RKO (cell line): ENCODE results near the gene RASGRF2.

Experiments
- DNase-seq: peaks from one replicate; pipeline ENCODE4 v3.0.0-alpha.2; 2016; ENCODE audit warnings: low spot score

RASGRF2 gene

DNA sequence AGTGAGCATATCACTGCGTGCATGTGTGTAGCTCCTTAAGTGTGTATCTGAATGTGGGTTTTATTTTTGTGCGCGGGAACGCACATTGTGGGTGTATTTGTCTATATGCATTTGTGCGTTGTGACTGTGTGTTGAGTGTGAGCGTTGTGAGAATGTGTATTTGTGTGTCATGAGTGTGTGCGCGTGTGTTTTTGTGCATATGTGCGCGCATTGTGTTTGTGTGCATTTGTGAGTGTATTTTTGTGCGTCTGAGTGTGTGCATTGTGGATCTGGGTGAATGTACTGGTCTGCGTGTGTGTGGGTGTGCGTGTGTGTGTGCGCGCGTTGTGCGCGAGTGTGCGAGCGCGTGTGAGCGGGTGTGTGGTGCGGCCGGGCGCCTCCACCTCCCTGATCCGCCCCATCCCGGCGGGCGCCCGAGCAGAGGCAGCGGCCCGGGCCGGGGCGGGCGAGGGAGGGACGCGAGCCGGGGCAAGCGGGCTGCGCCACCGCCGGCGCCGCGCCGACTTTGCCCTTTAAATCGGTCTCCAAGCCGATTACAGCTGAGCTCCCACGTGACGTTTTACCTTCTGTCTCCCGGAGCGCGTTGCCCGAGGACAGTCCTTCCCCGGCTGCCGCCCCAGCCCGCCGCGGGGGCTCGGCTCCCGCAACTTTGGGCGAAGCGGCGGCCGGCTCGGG lies at the start of gene RASGRF2:
TSS of gene RASGRF2 (plus strand) at position 596 of the 675 bp plus-strand sequence. CDS start 376 bp downstream, outside the sequence.
- DNase-seq, result no peak

DNA sequence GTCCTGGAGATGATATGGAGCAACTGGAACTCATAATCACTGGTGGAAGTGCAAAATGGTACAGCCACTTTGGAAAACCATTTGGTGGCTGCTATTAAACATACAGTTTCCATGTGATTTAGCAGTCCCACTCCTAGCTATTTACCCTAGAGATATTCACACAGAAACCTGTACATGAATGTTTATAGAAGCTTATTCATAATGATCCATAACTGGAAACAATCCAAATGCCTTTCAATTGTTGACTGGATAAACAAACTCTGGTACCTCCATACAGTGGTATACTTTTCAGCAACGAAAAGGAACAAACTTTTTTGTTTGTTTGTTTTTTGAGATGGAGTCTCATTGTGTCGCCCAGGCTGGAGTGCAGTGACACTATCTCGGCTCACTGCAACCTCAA lies 47.7 kb upstream of the RASGRF2 start:
- DNase-seq, result no peak

- no peak for DNase-seq
These were observed 44.4 kb upstream of the RASGRF2 start for GRCh38 chr5:80915716-80916115.

DNA sequence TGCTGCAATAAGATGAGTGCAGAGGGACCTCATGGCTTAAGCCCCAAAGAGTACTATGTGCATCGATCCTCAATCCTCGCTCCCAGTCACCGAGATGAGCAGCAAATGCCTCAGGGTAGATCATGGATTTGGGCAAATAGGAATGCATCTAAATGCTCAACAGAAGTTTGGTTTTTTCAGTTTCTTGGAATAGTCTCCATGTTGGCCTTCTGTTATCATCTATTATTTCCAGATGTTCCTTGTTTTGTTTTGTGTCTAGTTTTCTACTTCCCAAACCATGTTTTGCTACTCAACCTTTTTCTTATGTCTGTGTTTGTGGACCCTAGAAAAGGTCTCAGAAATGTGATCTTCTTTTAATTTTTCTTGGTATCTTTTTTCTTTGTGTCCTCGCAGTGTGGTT lies 43.5 kb upstream of the RASGRF2 start:
- DNase-seq, result no peak

GRCh38 chr5:80917631-80918030 lies 42.5 kb upstream of the RASGRF2 start:
- no peak for DNase-seq

- DNase-seq, result no peak
These were observed 40.4 kb upstream of the RASGRF2 start for GRCh38 chr5:80919678-80920196.

GRCh38 chr5:80920333-80920732 lies 39.8 kb upstream of the RASGRF2 start:
- no peak for DNase-seq

- peak; percentile 14 for DNase-seq
These were observed 39.1 kb upstream of the RASGRF2 start for GRCh38 chr5:80921026-80921425.

DNA sequence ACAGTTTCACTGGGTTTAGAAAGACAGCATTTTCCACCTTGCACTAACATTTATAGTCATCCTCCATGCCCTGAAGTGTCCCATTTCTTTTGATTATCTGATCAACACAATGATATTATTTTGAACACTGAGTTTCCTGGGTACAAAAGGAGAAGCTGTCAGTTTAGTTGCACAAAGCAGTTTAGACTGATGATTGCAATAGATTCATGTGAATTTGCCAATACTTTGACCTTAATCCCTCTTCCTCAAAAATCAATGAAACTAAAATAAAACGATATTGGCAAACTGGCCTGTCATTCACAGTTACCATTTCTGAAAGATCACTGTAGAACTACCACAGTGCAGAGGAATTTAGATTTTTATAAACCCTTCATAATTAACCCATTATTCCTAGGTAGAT lies 34.2 kb upstream of the RASGRF2 start:
- no peak for DNase-seq

GRCh38 chr5:80926536-80926935 lies 33.6 kb upstream of the RASGRF2 start:
- DNase-seq, result no peak

DNA sequence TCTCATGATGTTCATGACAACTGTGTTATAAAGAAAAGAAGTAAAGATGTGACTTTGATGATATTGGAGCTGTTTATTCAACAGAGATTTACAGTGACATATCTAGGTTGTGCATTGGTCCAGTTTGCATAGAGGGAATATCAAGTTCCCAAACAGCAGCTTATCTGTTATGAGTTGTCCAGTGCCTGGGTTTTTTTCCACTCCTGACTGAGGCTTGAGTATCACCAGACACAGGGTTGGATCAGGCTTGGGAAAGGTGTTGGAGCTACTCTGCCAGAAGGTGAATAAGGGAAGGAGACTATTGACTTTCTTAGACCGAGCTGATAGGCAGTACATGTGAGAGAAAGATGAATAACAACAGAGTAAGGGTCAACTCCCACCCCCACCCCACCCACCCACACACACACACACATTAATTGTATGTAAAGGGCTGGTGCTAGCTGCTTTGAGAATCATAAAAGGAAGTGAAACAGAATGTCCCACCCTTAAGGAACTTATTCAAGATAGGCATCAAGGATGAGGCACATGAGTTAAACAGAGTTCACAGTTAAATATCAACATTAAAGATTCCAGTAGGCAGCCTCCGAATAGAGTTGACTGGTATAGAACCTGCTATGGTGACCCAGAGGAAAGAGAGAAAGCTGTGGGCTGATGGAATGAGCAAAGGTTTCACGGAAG lies 33.0 kb upstream of the RASGRF2 start:
- DNase-seq, result no peak

DNA sequence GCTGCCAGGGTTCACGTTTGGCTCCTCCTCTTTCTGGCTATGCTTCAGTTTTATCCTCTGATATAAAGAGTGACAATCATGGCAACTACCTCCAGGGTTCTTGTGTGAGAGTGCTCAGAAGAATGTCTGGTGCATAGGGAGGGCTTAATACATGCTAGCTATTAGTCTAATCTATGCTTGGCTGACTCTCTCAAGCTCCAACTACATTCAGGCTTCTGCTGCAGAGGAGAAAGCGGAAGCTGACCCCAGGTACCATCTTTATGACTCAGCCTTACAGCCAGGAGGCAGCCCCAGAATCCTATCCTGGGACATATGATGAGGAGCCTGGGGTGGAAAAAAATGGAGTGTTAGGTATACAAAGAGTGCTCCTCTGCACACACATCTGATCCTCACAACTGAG lies 32.1 kb upstream of the RASGRF2 start:
- no peak for DNase-seq

GRCh38 chr5:80930940-80931339 lies 29.2 kb upstream of the RASGRF2 start:
- no peak for DNase-seq

DNA sequence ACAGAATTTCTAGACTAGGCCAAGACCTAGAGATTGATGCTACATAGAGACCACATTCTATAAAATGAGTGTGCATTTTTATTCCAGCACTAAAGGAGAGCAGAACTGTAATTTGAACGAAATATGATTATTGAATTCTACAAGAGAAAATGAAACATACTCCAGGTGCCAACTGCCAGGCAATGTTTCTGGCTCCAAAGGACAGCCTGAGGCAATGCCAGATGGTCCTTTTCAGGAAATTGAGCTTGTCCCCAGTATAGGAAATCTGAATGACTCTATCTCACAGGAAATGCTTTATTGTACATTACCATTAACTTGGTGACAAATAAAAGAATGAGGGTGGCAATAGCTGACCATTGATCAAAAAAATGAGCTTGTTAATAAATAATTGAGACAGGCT lies 28.8 kb upstream of the RASGRF2 start:
- DNase-seq, result no peak

DNA sequence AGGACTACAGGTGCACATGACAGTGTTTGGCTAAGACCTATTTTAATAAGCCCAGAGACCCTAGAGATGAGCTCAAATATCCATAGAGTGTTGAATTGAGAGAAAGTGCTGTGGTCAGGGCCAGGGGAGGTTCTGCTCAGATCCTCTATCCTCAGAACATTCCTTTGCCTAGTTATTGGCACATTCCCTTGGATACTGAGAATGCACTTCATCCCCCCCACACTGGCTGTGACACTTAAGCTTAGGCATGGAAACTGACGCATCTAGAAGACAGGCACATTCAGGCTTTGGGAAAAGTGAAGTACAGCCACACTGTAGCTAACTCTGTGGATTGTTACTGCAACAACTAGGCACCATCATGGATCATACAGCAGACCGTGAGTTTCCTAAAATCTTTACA lies 27.1 kb upstream of the RASGRF2 start:
- no peak for DNase-seq

- no peak for DNase-seq
These were observed 25.4 kb upstream of the RASGRF2 start for GRCh38 chr5:80934751-80935150.

- DNase-seq, result no peak
These were observed 24.3 kb upstream of the RASGRF2 start for GRCh38 chr5:80935811-80936385.

DNA sequence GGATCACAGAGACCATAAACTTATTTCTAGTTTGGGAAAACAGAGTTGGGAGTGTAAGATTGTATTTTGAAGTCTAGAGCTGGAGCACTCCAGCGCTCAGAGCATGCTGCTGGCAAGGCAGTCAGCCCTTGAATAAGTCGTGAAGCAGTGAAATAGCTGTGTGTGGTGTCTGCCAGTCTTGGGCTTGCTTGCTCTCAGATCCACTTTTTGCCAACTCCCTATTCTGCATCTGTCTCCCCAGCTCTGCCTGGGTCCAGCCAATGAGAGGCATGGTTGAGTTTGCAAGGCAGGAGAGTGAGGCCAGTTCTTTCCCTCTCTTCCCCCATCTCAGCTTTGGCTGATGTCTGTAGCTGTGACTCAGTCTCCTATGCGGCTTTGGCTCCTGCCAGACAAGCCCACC lies 23.3 kb upstream of the RASGRF2 start:
- DNase-seq, result no peak

DNA sequence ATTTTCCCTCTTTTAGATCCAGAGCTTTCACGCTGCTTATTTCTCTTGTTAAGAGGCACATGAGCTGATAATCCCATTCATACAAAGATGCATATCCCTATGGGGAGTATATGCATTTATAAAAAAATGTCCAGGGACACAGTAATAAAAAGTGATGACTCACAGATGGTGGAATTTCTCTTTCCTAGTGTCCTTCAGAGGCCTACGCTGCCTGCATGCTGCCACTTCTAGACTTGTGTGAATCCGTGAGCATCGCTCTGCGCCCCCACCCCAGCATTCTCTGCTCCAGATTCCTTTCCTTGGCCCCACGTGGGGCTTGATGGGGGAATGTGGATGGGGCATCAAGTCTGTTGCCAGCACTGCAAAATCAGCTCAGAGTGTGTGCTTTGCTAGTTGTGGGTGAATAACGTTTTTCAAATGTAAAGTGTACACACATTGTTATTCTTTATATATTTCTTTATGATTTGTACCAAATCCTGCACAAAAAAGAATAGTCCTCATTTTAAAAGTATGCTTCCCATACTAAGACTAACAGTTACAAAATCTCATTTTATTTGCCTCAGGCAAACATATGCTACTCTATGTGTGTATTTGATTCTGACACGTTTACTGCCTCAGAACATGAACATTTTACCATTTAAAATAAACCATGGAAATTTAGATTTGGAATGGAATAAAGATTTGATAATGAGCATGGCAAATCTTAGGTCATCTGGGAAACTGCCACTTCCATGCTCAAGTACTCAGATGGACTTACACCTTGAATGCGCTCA lies 22.4 kb upstream of the RASGRF2 start:
- peak; percentile 4 for DNase-seq

DNA sequence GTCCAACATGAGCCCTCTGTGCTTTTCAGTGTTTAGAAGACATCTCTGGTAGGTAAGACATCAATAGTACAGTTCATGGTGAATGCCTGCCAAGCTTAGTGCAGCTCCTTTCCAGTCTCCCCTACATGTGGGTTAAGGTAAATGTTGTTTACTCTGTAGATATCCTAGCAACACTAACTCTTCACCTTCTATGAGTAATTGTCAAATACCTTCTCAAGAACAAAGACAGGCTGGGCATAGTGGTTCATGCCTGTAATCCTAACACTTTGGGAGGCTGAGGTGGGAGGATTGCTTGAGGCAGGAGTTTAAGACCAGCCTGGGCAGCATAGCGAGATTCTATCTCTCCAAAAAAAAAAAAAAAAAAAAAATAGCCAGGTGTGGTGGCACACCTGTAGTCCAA lies 18.7 kb upstream of the RASGRF2 start:
- DNase-seq, result no peak

DNA sequence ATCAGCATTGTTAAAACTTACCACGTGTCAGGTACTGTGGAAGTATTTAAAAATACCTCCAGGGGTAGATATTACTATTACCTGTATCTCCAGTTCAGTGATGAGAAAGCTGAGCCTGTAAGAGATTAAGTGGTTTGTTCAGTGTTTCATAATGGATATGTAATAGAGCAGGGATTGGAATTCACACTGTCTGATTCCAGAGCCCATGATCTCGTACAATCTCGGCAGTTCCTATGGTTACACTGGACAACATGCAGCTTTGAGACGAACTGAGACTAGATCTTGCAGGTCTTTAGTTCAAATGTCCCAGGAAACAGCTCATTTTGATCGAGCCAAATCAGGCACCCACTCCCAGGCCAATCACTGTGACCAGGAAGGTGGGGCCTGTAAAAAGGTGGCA lies 8.8 kb upstream of the RASGRF2 start:
- no peak for DNase-seq

DNA sequence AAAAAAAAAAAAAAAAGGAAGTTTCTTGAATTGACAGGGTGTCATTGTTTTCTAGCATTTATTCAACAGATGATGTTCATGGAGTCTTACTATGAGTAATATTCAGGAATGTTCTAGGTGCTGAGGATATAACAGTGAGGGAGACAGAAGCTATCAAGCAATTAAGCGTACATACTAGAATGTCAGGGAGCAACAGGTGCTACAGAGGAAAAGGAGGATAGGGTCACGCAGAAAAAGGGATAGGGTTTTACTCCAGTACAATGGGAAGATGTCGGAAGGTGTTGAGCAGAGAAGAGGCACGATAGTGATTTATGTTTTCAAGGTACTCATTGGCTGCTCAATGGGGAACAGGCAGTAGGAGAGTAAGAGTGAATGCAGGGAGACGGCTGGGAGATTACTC lies 6.6 kb upstream of the RASGRF2 start:
- DNase-seq, result no peak
